HepG2 (cell line): ENCODE results near the gene ATP11A.

Experiments used
- ARHGAP35 ChIP-seq: sonication (generic); formaldehyde crosslinking; IDR thresholded peaks from 2 replicates; pipeline ENCODE4 v1.9.0; 2022; ENCODE audit warnings: mild to moderate bottlenecking, inconsistent platforms, moderate library complexity, missing genetic modification reagents, borderline replicate concordance
- ZNF558 ChIP-seq: sonication (generic); formaldehyde crosslinking; IDR thresholded peaks from 2 replicates; pipeline ENCODE4 v1.9.0; 2022; ENCODE audit warnings: mild to moderate bottlenecking, missing genetic modification reagents, borderline replicate concordance

DNA sequence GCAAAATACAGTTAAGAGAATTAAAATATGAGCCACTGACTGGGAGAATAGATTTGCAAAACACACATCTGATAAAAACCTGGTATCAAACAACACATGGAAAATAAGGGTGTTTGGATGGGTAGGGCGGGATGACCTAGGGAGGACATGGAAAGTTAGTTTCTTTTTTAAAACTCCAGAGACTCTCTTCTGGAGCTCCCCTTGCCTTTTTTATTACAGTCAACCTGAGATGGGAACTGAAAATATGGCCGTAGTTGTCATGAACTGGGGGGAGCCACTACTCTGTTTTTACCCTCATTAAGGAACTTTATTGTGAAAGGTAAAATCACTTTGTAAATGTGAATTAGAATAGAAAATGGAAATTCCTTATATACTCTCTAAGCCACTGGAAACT, 113.0 kb downstream of the ATP11A start:
- TF ChIP-seq ARHGAP35 (CRISPR knock-in tag) (no peak), ZNF558 (CRISPR knock-in tag) (no peak)
